Measurements from ENCODE around the gene TNFRSF8. TPM values are rescaled to one million over a fixed set of nuclear protein-coding genes. Genes with fewer than 3 reads are reported as not detected.

TNFRSF8 gene
- total RNA-seq, 4 donors from 2014 or later: 1.1 to 2.6 (median 1.4) TPM

DNA sequence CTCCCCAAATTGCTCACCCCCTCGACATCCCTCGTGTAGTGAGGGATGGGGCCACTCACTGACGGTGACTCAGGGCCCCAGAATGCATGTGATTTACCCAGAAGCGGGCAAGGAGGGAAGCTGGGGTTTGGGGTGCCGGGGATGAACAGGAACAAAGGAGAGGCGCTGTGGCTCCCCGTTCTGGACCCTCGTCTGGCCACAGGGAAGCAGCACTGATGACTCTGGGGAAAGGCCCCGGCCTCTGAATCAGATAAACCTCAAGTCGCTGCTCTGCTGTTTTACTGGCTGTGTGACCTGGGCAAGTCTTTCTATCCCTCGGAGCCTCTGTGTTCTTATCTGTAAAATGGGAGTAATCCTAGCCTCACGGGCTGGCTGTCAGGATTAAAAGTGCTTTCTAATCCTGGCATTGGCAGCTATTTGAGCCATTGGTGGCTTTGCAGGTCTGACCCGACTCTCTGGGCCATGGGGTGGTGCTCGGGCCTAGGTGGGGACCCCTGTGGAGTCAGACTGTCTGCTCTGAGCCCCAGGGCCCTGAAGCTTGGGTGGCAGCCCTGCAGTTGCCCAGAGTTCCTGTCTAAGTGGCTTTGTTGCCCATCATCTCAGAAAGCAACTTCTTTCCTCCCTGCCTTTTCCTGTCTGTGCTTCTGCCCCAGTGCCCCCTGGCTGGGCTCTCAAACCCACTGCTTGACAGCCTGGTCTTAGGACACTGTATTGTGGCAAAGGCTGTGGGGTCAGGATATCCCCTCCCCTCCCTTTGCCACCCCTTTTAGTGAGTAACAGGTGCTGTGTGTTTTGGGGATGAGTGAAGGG lies 109.1 kb downstream of the TNFRSF8 start:
- ATAC-seq: no peak
- Histone ChIP-seq H3K9me3 (no peaks in the 10 kb centered on the region), H3K4me1 (peaks cover 21 to 49% of the 10 kb centered on the region in 2 donors), H3K27me3 (peaks cover 0 to 3% (median 0%) of the 10 kb centered on the region in 3 donors), H3K27ac (peak overlapping the region; percentile 57 to 85 (median 78)), H3K36me3 (no peaks in the 10 kb centered on the region), H3K4me3 (no peak overlapping the region)
- intact Hi-C loops (cut with DNase I; ENCODE audit: low total_unique reads) (no loop called here), in situ Hi-C loops (cut with MboI; ENCODE audit: low sequenced_read_pairs in 4 of 4) (no loop called here)
- no peak for DNase-seq
- TF ChIP-seq POLR2A (IDR thresholded peaks at IDR 0.05) (no peak), CTCF (IDR thresholded peaks at IDR 0.05 in 4 of 5, conservative IDR thresholded peaks at IDR 0.05 in 1 of 5) (no peak)

GRCh38 chr1:12173041-12173509 lies 110.0 kb downstream of the TNFRSF8 start:
- Histone ChIP-seq H3K9me3 (no peaks in the 10 kb centered on the region), H3K27me3 (no peaks in the 10 kb centered on the region), H3K4me1 (peaks cover 22 to 56% of the 10 kb centered on the region in 2 donors), H3K27ac (peak overlapping the region; percentile 57 to 85 (median 78)), H3K36me3 (no peaks in the 10 kb centered on the region), H3K4me3 (no peak overlapping the region)
- intact Hi-C loops (cut with DNase I; ENCODE audit: low total_unique reads) (no loop called here), in situ Hi-C loops (cut with MboI; ENCODE audit: low sequenced_read_pairs in 4 of 4) (no loop called here)
- no peak for TF ChIP-seq CTCF (IDR thresholded peaks at IDR 0.05 in 4 of 5, conservative IDR thresholded peaks at IDR 0.05 in 1 of 5)
- no peak for ATAC-seq
- DNase-seq: no peak

DNA sequence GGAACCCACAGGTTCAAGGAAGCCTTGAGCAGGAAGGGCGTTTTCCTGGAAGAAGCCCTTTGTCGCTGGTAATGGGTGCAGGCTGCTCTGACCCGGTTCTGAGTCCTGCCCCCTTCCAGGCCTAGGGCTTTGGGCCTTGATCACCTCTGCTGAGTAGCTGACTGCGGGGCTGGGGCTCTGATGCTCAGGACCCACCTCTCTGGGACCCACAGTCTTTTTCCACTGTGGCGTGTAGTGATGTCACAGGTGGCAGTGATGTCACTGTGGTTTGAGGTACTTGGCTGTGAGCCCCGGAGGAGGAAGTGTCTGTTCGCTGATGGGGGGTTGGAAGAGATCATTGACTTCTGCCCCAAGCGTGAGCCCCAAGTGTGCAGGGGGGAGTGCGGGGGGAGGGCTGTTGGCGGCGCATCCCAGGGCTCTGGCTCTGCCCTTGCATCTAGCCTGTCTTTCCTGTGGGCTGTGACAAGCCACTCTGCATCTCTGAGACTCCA lies 110.6 kb downstream of the TNFRSF8 start:
- peak overlapping the region; percentile 57 to 85 (median 78) for H3K27ac ChIP-seq

More for the DNA sequence above, 110.6 kb downstream of the TNFRSF8 start:
- Histone ChIP-seq H3K9me3 (no peaks in the 10 kb centered on the region), H3K27me3 (no peaks in the 10 kb centered on the region), H3K4me3 (no peak overlapping the region), H3K4me1 (peaks cover 25 to 61% of the 10 kb centered on the region in 2 donors), H3K36me3 (no peaks in the 10 kb centered on the region)
- ATAC-seq: no peak
- in situ Hi-C loops (cut with MboI; ENCODE audit: low sequenced_read_pairs in 4 of 4) (no loop called here), intact Hi-C loops (cut with DNase I; ENCODE audit: low total_unique reads) (no loop called here)
- DNase-seq: peak in 1 of 2 donors; percentile 29
- TF ChIP-seq CTCF (IDR thresholded peaks at IDR 0.05 in 4 of 5, conservative IDR thresholded peaks at IDR 0.05 in 1 of 5): no peak
- peak in 1 of 2 donors; percentile 15 for TF ChIP-seq POLR2A (IDR thresholded peaks at IDR 0.05)
